ENCODE measurements around the gene SSPN.

SSPN gene

DNA sequence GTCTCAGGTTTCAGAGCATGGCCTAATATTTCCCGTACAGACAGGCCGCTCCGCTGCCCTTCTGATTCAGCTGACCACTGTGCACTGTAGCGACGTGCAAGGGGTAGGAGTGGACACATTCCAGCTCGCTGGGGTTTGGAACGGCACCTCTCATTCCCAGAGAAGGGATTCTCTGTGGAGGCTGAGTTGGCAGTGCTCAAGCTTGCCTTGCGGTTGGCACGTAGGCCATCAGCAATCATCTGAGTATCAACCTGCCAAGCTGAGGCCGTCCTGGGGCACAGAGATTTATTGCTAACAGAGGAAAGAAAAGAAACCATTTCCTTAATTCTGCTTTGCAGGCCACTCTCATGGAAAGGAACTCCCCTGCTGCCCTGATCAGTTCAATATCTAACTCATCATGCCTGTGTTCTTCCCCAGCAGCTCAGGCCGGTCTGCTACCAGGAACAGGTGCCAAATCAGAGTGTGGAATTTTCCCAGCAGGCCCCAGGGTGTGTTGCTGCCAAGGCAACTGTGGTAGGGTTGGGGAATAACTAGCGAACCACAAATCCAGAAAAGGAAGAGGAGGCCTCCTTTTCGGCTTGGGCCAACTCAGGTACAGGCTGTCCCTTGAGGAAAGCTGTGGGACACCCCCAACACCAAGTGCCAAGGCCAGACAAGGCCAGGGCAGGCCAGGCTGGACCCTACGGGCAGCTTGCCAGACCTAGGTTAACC lies 92.5 kb downstream of the SSPN start:
- no peak for DNase-seq

DNA sequence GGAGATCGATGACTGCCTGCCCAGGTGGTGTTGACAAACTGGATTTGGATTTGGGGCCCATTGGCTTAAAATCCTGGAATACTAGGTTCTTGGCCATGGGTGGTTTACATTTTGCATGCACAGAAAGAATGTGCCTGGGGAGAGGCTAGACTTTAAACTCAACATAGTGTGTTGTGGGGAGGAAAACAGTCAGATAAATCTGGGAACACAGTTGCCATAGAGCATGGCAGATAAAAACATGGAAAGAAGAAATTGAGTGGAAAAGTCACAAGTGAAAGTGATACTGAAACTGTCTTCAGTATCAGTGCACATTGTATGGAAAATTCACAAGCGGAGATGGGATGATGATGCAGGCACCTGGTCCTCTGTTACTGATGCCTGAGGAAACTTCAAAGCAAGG lies 95.2 kb downstream of the SSPN start:
- DNase-seq: no peak

DNA sequence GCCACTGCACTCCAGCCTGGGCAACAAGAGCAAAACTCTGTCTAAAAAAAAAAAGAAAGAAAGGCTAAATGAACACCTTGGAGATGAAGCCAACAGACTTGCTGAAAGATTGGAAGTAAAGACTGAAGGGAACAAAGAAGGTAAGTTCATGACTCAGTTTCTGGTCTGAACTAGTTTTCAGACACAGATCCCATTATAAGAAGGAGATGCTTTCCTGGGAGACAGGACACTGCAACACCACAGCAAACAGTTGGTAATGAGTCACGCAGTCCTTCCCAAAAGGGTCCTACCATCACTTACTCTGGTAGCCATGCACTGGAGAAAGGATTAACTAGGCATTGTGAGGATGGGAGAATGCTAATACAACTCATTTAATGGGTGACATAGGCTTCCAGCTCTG lies 97.2 kb downstream of the SSPN start:
- DNase-seq: no peak

DNA sequence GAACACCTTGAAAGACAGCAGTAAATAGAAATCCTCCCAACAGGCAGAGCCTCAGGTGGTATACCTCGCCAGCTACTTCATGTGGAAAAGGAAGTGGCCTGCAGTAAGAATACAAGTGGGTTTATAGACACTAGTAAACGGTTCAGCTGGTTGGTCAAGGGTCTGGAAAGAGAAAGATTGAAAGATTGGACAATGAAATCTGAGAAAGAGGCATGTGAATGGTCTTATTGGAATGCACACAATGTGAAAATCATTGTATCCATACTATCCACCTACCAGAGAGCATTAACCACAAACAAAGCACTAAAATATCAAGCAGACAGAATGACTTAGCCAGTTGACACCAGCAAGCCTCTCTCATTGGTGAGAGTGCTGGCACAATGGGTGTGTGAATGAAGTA lies 98.2 kb downstream of the SSPN start:
- no peak for DNase-seq

DNA sequence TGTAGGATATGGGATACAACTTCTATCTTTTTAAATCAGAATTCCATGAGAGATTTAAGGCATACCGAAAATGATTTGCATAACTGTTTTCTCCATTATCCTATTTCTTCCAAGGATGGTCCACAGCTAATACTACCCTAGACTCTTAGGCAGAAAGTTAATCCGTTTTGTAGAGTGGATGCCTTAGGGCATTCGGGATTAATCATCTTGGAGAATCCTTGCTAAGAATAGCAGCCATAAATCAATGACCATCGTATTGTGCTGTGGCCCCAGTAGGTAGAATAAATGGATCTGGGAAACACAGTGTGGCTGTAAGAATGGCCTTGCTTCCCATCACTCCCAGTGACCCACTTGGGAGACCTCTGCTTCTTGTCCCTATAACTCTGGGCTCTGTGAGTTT lies 99.6 kb downstream of the SSPN start:
- DNase-seq: no peak

DNA sequence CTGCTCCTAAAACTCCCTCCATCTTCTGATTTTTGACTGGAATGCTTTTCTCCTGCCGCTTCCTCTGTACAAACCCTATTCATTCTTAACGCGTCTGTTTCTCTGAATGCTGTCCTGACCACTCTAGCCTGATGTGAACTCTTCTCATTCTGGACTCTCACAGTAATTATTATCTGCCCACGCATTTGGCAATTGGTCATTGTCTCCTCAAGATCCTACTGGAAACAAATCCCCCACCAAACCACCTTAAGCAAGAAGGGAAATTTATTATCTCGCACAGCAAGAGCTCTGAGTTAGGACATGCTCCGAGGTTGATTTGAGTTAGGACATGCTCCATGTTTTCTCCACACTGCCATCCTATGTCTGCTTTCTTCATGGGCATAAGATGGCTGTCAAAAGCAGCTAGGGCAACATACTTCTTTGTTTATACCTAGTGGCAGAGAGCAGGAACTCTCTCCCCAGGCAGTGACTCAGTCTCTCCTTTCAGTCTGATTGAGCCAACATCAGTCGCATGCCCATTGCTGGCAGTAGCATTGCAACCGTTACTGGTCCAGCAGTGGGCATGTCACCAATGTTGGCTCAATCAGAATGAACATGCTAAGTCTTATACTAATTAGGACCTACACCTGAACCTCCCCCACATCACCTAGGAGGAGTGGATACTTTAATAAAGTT lies 102.2 kb downstream of the SSPN start:
- DNase-seq: no peak

DNA sequence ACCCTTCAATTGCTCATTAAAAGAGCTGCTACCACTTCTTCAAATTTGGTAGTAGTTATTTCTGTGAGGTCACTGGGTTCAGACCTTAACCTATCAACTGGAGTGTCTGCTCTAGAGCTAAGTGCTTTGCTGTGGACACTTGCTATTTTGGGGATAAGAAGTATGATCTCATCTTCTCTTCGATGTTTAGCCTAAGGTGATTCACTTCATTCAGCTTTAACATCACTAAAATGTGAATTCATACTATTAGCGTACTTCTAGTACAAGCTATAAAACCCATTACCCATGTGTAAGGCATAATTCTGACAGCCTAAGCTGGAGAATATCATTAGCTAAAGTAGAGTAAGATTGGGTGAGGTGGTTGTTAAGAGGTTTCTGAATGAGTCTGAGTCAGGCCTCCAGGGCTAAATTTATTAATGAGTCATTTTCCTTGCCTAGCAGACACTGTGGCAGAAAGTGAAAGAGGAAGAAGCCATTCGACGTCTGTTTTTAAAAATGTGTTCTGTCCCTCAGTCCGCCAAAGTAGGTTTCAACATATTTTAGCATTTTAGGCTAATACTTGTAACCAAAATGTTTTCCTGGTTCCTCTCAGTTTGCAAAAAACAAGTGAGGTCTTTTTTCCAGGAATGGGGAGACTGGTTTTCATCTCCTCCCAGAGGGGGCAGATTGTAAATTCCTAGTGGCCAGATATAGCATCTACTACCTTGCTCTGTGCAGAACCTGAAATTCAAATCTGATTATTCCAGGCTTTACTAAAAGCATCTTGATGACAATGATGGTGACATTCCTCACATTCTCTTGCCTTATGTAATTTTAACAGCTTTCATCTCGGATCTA lies 103.6 kb downstream of the SSPN start:
- peak; percentile 44 for DNase-seq

DNA sequence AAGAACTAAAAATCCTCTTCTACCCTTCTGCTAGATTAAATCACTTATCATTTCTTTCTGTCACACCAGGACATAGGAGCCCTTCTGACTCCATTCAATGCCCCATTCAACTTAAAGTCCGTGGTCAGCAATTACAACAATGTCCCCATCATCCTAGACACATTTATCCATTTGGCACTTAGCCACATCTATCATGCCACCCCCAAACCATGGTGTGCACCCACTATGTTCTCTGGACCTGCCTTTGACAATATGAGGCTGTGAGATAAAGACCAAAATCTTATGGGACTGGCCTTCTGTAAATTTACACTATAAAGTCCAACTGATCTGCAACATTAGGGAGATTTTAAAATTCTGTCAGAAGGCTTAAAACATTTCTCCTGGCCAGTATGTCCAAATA lies 104.4 kb downstream of the SSPN start:
- no peak for DNase-seq

Measured in CD4-positive, alpha-beta T cell treated with Interleukin-17A for 1 hour (primary cell).